ENCODE data around the gene RAP1B. TPM values are rescaled to one million over a fixed set of nuclear protein-coding genes. Genes with fewer than 3 reads are reported as not detected.

Gene RAP1B
- total and polyA plus RNA-seq, 9 of the 15 experiments (the other 6 are each of a cell fraction or from before 2014, with no cell fraction given) = 107 to 309 (median 170) TPM

- BruUV-seq (replicated peaks) = no TSS peak
- Histone ChIP-seq H3K4me1 (replicated peaks in 1 of 2; ENCODE audit: control insufficient read depth in 2 of 2, insufficient read depth in 2 of 2, low read length in 2 of 2) (peaks cover 0 to 2% of the 10 kb centered on the region in 2 experiments; a peak in 1 of 5 replicates), H3K36me3 (ENCODE audit: control insufficient read depth, insufficient read depth, low read length) (peaks cover 58% of the 10 kb centered on the region), H2AFZ (ENCODE audit: low read depth, low read length) (no peak overlapping the region), H3K9me3 (replicated peaks; ENCODE audit: control insufficient read depth, insufficient read depth, low read depth, low read length) (peaks cover 9% of the 10 kb centered on the region), H3K9me1 (ENCODE audit: control insufficient read depth, insufficient read depth, low read length) (peaks cover 6% of the 10 kb centered on the region), H3K27ac (ENCODE audit: extremely low read depth, low read depth, low read length) (no peak overlapping the region), H3K4me2 (ENCODE audit: insufficient read depth, low read length) (no peak overlapping the region), H3K4me3 (no peak overlapping the region), H3K9ac (ENCODE audit: insufficient read depth in 1 of 2, low read depth in 2 of 2, low read length in 2 of 2) (no peak overlapping the region), H3K27me3 (ENCODE audit: control insufficient read depth in 2 of 2, insufficient read depth in 2 of 2, low read length in 2 of 2) (no peaks in the 10 kb centered on the region), H4K20me1 (replicated peaks; ENCODE audit: control insufficient read depth, insufficient read depth, low read length) (peaks cover 22% of the 10 kb centered on the region; the same call in 1 of the 2 replicates), H3K79me2 (ENCODE audit: control insufficient read depth, insufficient read depth, low read length) (peaks cover 99% of the 10 kb centered on the region)
- no peak for TF ChIP-seq NR2C2 (CRISPR knock-in tag; IDR thresholded peaks at IDR 0.05)
- no peak for TF ChIP-seq NR2C2 (tag; IDR thresholded peaks at IDR 0.05)
- no peak for TF ChIP-seq MIER1 (IDR thresholded peaks at IDR 0.05; ENCODE audit: low read depth)
- no peak for TF ChIP-seq ILF3 (IDR thresholded peaks at IDR 0.05; ENCODE audit: borderline replicate concordance)
- no peak for TF ChIP-seq CEBPZ (IDR thresholded peaks at IDR 0.05; ENCODE audit: borderline replicate concordance, low read depth, low read length)
- TF ChIP-seq RBM17 (IDR thresholded peaks at IDR 0.05; ENCODE audit: borderline replicate concordance, low read depth, low read length) = no peak
- ATAC-seq (no peak), DNase-seq (ENCODE audit: extremely low read depth in 1 of 4, low spot score in 3 of 4) (no peak), FAIRE-seq (no peak)
- POLR2A ChIA-PET = interaction anchor here (0.9 kb wide), 1 partner anchor 14 kb away, joined by 3 read pairs; no protein-coding TSS in a partner anchor
- WGBS (ENCODE audit: insufficient coverage, low coverage, missing lambda C conversion rate) = 86% methylated on average over 5 of the region's 7 CpGs
- intact Hi-C loops (cut with micrococcal nuclease) (no loop called here), in situ Hi-C loops (cut with MboI) (no loop called here)
- CTCF ChIA-PET (ENCODE audit: low intra/inter-chr PET ratio) = no interaction called here
Observed at GRCh38 chr12:68630598-68630997, 19.9 kb downstream of the RAP1B start.

Measured in K562 (cell line).